ENCODE results near the gene PSMB7.

DNA sequence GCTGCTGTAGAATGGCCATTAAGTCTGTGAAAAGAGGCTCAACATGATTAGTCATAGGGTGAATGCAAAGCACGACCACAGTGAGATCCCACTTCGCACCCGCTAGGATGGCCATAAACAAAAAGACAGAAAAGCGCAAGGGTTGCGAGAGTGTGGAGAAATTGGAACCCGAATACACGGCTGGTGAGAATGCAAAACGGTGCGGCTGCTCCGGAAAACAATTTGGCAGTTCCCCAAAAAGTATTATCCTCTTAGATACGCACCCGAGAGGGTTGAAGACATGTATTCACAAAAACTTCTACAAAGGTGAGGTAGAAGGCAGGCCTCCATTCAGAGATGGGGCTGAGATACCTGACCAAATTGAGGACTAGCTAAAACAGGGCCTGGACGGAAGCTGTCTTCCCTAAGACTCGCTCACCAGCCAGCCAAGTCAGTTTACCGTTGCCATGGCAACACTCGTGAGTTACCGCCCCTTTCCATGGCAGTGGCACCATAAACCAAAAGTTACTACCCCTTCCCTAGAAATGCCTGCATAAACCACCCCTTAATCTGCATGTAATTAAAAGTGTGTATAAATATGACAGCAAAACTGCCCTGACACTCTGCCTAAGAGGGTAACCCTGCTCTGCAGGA lies 726 bp upstream of the PSMB7 start:
- TF ChIP-seq, protein P1, sequence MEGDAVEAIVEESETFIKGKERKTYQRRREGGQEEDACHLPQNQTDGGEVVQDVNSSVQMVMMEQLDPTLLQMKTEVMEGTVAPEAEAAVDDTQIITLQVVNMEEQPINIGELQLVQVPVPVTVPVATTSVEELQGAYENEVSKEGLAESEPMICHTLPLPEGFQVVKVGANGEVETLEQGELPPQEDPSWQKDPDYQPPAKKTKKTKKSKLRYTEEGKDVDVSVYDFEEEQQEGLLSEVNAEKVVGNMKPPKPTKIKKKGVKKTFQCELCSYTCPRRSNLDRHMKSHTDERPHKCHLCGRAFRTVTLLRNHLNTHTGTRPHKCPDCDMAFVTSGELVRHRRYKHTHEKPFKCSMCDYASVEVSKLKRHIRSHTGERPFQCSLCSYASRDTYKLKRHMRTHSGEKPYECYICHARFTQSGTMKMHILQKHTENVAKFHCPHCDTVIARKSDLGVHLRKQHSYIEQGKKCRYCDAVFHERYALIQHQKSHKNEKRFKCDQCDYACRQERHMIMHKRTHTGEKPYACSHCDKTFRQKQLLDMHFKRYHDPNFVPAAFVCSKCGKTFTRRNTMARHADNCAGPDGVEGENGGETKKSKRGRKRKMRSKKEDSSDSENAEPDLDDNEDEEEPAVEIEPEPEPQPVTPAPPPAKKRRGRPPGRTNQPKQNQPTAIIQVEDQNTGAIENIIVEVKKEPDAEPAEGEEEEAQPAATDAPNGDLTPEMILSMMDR (IDR thresholded peaks at IDR 0.05), result no peak
- TF ChIP-seq POLR2A (IDR thresholded peaks at IDR 0.05), result no peak

All from heart left ventricle (tissue), 13 donors.